Measurements from ENCODE around the gene TEN1.

TEN1 gene

DNA sequence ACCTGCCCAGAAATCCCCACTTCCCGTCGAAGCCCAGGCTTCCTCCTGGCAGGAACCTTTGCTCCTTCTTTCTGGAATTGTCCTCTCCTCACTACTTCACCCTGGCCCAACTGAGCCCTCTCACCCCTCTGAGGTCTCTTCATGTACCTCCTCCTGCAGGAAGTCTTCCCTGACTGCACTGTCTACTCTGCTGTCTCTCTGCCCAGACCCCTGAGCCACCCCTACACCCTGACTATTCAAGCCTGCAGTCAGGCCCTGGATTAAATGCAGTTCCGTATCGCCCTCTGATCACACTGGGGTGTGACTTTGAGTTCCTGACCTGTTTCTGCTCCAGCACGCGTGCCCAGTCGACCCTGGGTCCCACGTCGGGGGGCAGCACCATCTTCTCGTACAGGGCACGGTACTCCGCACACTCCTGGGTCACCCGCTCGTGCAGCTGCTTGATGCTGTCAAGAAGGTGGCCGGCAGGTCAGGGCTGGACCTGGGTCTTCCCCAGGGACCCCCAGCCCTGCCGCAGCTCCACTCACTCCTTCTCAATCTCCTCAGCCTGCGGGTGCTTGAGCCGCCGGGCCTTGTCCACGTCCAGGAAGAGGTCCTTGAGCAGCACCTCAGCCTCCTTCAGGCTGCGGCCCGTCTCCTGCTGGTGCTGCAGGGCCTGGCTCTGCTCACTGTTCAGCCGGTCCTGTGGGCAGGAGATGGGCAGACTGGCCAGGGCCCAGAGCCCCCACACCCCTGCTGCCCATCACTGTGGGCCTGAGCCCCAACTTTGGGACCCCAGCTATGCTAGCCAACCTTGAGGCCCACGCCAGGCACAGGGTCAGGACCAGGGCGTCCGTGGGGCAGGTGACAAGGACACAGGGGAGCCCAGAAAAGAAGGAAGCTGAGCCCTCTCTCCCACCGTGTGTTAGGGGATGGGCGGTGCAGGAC, 44.2 kb downstream of the TEN1 start:
- DNase-seq (ENCODE audit: low spot score) = no peak
- TF ChIP-seq, protein P1, sequence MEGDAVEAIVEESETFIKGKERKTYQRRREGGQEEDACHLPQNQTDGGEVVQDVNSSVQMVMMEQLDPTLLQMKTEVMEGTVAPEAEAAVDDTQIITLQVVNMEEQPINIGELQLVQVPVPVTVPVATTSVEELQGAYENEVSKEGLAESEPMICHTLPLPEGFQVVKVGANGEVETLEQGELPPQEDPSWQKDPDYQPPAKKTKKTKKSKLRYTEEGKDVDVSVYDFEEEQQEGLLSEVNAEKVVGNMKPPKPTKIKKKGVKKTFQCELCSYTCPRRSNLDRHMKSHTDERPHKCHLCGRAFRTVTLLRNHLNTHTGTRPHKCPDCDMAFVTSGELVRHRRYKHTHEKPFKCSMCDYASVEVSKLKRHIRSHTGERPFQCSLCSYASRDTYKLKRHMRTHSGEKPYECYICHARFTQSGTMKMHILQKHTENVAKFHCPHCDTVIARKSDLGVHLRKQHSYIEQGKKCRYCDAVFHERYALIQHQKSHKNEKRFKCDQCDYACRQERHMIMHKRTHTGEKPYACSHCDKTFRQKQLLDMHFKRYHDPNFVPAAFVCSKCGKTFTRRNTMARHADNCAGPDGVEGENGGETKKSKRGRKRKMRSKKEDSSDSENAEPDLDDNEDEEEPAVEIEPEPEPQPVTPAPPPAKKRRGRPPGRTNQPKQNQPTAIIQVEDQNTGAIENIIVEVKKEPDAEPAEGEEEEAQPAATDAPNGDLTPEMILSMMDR (IDR thresholded peaks at IDR 0.05; ENCODE audit: extremely low read depth, missing control alignments) = no peak

DNA sequence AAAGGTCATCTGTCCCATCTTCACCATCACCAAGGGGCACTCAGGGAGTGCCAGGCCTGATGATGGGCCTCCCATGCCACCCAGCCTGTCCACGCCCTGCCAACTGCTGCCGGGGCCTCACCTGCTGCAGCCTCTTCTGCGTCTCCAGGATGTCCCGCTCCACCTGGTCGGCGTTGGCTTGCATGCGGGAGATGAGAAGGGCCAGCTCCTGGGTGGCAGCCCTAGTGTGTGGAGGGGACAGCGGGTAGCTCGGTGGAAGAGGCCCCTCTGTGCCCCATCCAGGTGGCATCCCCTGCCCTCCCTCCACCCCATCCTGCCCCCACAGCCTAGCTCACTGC, 44.8 kb downstream of the TEN1 start:
- DNase-seq (ENCODE audit: low spot score) = no peak
- TF ChIP-seq, protein P1 (IDR thresholded peaks at IDR 0.05; ENCODE audit: extremely low read depth, missing control alignments) = no peak

DNA sequence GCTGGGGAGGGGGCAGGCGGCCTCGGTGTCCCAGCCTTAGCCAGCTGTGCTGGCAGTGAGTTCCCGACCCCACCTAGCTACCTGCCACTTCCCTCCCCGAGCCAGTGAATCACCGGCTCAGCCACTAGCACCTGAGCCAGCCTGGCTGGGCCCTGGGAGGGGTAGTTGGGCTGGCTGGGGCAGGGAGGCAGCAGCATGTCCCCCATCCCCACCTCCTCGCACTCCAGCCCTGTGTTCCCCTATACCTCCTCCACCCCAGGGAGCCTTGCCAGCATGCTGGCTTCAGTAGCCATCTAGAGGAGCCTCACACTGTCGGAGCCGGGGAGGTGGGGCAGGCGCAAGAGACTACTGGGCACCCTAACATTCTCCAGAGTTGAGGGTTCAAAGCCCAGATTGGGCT, 45.3 kb downstream of the TEN1 start:
- TF ChIP-seq, protein P1 (IDR thresholded peaks at IDR 0.05; ENCODE audit: extremely low read depth, missing control alignments) = no peak
- DNase-seq (ENCODE audit: low spot score) = no peak

DNA sequence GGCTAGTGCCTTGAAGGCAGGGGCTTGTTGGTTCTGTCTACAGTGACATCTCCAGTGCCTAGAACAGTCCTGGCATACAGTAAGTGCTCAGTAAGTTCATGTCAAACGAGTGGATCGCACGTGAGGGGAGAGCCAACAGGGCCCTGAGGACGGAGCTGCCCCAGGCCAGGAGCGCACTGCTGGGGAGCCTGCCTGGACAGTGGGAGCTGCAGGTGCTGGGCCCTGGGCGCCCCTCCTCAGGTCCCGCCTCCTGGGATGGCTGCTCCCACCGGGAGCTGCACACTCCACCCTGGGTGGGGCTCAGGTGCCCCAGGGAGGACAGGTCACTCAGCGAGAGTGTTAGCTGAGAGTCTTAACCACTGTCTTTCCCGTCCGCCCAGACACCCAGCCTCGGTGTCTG, 46.3 kb downstream of the TEN1 start:
- TF ChIP-seq, protein P1 (IDR thresholded peaks at IDR 0.05; ENCODE audit: extremely low read depth, missing control alignments) = no peak
- no peak for DNase-seq (ENCODE audit: low spot score)

DNA sequence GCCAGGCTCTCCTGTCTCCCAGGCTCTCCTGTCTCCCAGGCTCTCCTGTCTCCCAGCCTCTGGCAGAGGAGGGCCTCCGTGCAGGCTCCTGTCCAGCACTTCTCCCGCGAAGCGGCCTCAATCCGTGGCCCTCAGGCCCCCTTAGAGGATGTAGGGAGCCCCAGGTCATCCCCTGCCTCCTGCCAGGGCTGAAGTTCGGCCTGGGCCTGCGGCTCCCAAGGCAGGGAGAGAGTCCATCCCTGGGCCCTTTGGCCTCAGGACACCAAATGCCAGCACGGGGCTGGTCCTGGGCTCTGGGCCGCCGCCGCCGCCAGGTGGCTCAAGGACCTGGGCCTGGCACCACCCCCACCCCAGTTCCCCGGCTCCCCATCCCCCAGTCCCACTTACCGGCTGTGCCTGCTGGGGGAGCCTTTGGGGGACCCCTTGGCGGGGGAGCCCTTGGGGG, 47.7 kb downstream of the TEN1 start:
- TF ChIP-seq, protein P1 (IDR thresholded peaks at IDR 0.05; ENCODE audit: extremely low read depth, missing control alignments) = no peak
- DNase-seq (ENCODE audit: low spot score) = no peak

DNA sequence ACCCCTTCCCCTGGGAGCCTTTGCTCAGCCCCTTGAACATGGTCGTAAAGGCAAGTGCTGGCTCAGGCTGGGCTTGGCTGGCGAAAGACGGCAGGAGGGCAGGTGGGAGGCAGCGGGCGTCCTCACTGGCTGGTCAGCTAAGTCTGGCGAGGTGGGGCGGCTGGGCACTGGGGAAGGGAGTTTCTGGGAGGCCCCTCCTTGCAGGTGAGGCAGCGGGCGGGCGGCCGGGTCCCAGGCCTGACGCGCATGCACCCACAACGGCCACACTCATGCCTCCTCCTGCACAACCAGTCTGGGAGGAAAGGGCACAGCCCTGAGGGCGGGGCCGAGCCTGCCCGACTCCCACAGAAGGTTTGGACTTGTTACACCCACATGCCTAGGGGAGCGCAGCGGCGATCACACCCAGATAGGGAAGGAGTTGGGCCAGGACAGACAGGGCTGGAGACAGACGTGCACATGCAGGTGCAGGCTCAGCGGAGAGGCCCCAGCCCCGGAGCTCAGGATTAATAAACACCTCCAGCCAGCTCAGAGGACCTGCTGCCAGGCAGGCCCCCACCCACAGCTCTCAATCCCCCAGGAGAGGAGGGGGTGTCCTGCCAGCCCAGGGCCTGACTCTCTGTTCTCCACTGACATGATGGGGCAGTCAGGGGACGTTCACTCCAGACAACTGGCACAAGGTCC, 48.3 kb downstream of the TEN1 start, which contains the start of gene EVPL:
Gene EVPL (minus strand): TSS at position 148 of the 681 bp plus-strand sequence. CDS start 108 bp downstream, at position 40.
- TF ChIP-seq, protein P1 (IDR thresholded peaks at IDR 0.05; ENCODE audit: extremely low read depth, missing control alignments) = no peak
- DNase-seq (ENCODE audit: low spot score) = no peak

All from GM20000 (cell line).